Measurements from ENCODE around the gene GGT6.
"Not testable (repeated sequence)": the region's sequence is repeated elsewhere in the genome, so short reads cannot be mapped to it uniquely, and the experiment has no call there.

The GGT6 gene

GRCh38 chr17:4591529-4591928 is 31.2 kb upstream of the GGT6 start:
- no peak for DNase-seq (ENCODE audit: low read depth in 2 of 2)

DNA sequence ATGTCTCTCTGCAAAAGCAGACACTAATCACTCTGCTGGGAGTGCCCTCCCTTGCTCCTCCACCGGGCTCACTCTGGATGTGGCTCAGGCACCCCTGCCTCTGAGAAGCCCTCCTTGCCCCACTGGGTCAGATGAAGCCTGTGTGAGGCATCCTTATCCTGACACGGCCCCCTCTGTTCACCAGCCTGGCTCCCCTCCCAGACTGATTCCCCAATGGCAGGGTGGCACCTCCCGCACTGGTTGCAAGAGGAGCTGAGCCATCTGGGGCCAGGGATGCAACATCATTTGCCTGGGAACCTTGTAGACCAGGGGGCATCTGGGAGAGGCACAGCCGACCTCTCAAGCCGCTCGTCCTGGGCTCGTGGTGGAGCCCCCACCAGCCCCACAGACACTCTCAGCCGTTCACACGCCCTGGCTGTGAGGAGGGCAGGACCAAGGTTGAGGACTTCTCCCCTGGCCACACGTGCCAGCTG is 30.6 kb upstream of the GGT6 start:
- no peak for DNase-seq (ENCODE audit: low read depth in 2 of 2)

DNA sequence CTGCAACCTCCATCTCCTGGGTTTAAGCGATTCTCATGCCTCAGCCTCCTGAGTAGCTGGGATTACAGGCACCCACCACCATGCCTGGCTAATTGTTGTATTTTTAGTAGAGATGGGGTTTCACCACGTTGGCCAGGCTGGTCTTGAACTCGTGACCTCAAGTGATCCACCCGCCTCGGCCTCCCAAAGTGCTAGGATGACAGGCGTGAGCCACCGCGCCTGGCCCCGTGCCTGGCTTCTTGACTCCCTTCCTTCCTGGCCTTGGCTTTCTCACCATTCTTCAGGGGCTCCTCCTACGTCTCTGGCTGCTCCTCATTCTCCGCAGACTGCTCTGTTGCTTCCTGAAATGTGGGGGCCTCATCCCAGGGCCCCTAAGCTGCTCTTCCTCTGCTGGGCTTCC is 29.7 kb upstream of the GGT6 start:
- not testable (repeated sequence) for DNase-seq (ENCODE audit: low read depth in 2 of 2)

GRCh38 chr17:4588898-4589625 is 28.7 kb upstream of the GGT6 start:
- DNase-seq (ENCODE audit: low read depth in 2 of 2): no peak

DNA sequence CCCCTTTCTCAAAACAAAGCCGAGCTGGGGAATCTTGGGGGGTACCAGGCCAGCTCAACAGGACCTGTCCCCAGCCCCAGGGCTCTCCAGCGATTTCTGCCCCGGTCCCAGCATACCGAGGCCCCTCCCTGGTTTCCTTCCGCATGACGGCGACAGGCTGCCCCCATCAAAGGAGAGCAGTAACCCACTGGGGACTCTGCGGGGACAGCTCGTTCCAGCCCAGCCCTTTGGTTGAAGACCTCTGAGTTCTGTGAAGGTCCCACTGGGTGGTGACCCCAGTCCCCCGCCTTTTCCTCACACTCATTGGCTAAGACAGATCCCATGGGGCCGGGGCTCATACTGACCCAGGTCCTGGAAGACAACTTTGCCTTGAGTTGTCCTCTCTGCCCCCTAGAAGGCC is 28.0 kb upstream of the GGT6 start:
- DNase-seq (ENCODE audit: low read depth in 2 of 2): no peak

DNA sequence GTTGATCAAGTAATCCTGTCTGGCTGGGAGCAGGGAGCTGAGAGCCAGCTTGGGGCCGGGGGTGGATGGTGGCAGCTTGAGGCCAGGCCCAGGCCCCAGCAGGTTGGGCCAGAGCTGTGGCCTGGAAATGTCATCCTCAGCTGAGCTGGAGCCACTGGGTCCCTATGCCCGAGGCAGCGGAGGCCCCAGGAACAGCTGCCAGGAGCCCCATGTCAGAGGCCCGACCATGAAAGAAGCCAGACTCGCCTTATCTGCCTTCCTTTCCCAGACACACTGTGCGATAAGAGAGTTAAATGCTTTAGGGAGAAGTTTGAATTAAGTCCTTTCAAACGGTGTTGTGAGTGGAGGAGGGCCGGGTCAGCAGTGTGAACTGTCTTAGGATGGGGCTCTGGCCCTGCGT is 27.4 kb upstream of the GGT6 start:
- DNase-seq (ENCODE audit: low read depth in 2 of 2): no peak

- DNase-seq (ENCODE audit: low read depth in 2 of 2): no peak
Measured at GRCh38 chr17:4587195-4587594, 26.8 kb upstream of the GGT6 start.

DNA sequence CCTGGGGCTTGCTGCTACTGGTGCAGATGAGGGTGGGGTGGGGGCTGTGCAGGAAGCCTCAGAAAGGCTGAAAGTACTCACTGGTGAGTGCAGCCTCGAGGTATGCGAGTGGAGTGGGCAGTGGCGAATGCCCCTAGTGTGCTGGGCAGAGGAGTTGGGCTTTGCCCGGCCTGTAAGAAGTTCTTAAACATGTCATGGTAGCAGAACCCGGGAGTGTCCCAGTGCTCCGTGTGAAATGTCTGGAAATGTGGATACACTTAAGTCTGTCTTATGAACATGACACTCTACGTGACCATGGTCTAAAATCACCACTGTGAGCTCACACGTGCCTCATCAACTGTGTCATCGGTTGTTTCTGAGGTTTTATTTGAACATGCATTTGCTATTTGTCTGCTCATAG is 25.7 kb upstream of the GGT6 start:
- no peak for DNase-seq (ENCODE audit: low read depth in 2 of 2)

GRCh38 chr17:4585638-4585994 is 25.2 kb upstream of the GGT6 start:
- DNase-seq (ENCODE audit: low read depth in 2 of 2): no peak

GRCh38 chr17:4584917-4585637 is 24.7 kb upstream of the GGT6 start:
- no peak for DNase-seq (ENCODE audit: low read depth in 2 of 2)

GRCh38 chr17:4584101-4584916 is 23.9 kb upstream of the GGT6 start, which contains the start of gene SMTNL2:
Gene SMTNL2, plus strand, starts transcription at chr17:4584529. Its CDS starts 77 bp downstream, at chr17:4584606.
- DNase-seq (ENCODE audit: low read depth in 2 of 2): no peak

- no peak for DNase-seq (ENCODE audit: low read depth in 2 of 2)
Measured at GRCh38 chr17:4583782-4584100, 23.4 kb upstream of the GGT6 start.

GRCh38 chr17:4583206-4583605 is 22.8 kb upstream of the GGT6 start:
- no peak for DNase-seq (ENCODE audit: low read depth in 2 of 2)

GRCh38 chr17:4582691-4583090 is 22.3 kb upstream of the GGT6 start:
- no peak for DNase-seq (ENCODE audit: low read depth in 2 of 2)

DNA sequence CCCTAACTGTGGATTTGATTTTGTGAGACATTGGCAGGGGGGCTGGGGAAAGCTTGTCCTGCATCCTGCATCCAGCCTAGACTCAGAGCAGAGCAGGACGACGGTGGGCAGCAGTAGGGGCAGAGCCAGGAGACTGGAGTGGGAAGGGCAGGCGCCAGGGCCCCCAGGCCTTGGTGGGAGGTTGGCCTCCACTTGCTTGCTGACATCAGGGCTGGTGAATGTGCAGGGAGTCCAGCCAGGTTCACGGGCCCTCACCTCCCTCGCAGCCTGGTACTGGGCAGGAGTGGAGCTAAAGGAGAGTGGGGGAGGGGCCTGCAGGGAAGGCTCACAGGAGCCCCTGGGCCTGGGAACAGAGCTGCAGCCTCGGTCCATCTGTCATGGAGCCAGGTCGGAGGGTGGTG is 21.7 kb upstream of the GGT6 start:
- DNase-seq (ENCODE audit: low read depth in 2 of 2): no peak

GRCh38 chr17:4580291-4580690 is 19.9 kb upstream of the GGT6 start:
- DNase-seq (ENCODE audit: low read depth in 2 of 2): no peak

DNA sequence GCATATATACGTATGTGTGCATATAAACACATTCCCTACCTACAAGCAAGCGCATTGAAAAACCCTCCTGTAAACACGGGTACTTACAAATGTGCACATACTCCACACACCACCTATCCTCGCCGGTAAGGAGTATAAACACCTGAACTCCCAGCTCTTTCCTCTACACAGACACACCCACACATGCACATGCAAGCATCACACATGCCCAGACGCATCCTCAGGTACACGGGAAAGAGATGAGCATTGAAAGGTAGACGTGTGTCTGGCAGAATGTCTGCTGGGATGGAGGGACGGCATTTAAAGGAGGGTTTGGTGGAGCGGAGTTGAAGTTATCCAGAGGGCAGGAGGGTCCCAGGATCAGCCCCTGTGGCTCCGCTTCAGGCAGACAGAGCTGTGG is 19.3 kb upstream of the GGT6 start:
- no peak for DNase-seq (ENCODE audit: low read depth in 2 of 2)

GRCh38 chr17:4578349-4578748 is 18.0 kb upstream of the GGT6 start:
- DNase-seq (ENCODE audit: low read depth in 2 of 2): not testable (repeated sequence)

DNA sequence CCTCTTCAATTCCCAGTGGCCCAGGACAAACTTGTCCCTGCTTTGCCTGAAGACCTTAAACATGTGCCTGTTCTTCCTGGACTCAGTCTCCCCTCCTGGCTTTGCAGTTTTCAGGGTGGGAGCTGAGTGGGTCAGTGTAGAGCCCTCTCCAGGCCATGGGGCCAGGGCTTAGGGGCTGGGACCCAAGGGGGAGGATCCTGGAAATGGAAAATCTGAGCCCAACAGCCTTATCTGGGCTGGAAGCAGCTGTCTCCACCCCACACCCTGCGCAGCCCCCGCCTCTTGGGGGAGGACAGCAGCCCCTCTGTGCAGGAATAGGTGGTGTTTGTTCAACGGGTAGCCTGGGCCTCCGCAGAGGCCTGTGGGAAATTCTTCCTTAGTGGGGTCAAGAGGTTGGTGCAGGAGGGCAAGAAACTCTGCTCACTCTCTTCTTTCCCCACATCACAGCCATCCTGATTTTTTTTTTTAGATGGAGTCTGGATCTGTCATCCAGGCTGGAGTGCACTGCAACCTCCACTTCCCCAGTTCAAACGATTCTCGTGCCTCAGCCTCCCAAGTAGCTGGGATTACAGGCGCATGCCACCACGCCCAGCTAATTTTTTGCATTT is 17.1 kb upstream of the GGT6 start:
- no peak for DNase-seq (ENCODE audit: low read depth in 2 of 2)

DNA sequence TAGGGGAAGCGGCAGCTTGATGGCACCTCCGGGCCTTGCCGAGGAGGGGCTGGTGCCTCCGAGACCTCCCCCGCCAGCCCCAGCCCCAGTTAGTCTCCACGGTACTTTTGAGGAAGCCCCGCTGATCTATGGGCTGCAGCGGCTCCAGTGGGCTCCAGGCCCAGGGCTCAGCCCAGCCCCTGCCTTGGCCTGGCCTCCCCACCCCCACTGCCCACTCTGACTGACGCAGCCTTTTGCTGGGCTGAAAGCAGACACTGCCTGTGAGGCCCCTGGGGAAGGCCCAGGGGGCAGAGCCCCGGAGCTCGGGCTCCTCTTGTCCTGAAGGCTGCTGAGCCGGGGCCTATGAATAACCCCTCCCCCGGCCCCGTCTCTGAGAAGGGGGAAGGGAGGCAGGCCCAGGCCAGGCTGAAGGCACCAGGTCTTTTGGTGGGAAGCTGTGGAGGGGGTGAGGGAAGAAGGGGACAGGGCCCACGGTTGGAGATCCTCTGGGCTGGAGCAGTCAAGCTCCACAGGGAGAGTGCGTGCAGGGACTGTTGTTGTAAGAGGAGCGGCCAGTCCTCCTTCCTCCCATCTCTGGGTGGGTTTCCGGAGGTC is 16.4 kb upstream of the GGT6 start:
- DNase-seq (ENCODE audit: low read depth in 2 of 2): no peak

GRCh38 chr17:4576161-4576558 is 15.8 kb upstream of the GGT6 start:
- DNase-seq (ENCODE audit: low read depth in 2 of 2): no peak

All from stimulated activated CD4-positive, alpha-beta T cell treated with anti-CD3 and anti-CD28 coated beads, Interleukin-4, amount 100 ng/mL, for 48 hours (primary cell).